H9 (cell line): ENCODE results near the gene ZDHHC1. TPM values are rescaled to one million over a fixed set of nuclear protein-coding genes. Genes with fewer than 3 reads are reported as not detected.

Source experiments
- DNase-seq: peaks from one replicate; pipeline ENCODE4 v3.0.0-alpha.2; 2017
- H2AFZ ChIP-seq: one replicate; pipeline ENCODE4 v1.6.1; 2013; ENCODE audit warnings: mild to moderate bottlenecking, low read length, control low read depth, moderate library complexity
- H2AK5ac ChIP-seq: 2 replicates; pipeline ENCODE4 v1.6.1; 2013; ENCODE audit warnings: low read length, control low read depth, mixed read lengths; ENCODE audit not compliant: insufficient read length
- H2BK120ac ChIP-seq: one replicate; pipeline ENCODE4 v1.6.1; 2013; ENCODE audit warnings: low read depth, mild to moderate bottlenecking, low read length, control low read depth, inconsistent platforms; ENCODE audit not compliant: poor library complexity, severe bottlenecking
- H2BK12ac ChIP-seq: 2 replicates; pipeline ENCODE4 v1.6.1; 2013; ENCODE audit warnings: low read length, control low read depth, mixed read lengths, low read depth; ENCODE audit not compliant: insufficient read length
- H2BK15ac ChIP-seq: 2 replicates; pipeline ENCODE4 v1.6.1; 2013; ENCODE audit warnings: low read depth, low read length, control low read depth
- H2BK20ac ChIP-seq: one replicate; pipeline ENCODE4 v1.6.1; 2013; ENCODE audit warnings: low read depth, mild to moderate bottlenecking, low read length, control low read depth, inconsistent platforms; ENCODE audit not compliant: poor library complexity, severe bottlenecking
- H2BK5ac ChIP-seq: 2 replicates; pipeline ENCODE4 v1.6.1; 2013; ENCODE audit warnings: low read length, control low read depth, mixed read lengths; ENCODE audit not compliant: insufficient read length
- H3K14ac ChIP-seq: 2 replicates; pipeline ENCODE4 v1.6.1; 2013; ENCODE audit warnings: low read length, control low read depth; ENCODE audit not compliant: insufficient read depth
- H3K18ac ChIP-seq: 2 replicates; pipeline ENCODE4 v1.6.1; 2013; ENCODE audit warnings: low read depth, mild to moderate bottlenecking, mixed read lengths, low read length, control low read depth; ENCODE audit not compliant: insufficient read length
- H3K23ac ChIP-seq: 2 replicates; pipeline ENCODE4 v1.6.1; 2013; ENCODE audit warnings: low read length, control low read depth, mixed read lengths, low read depth; ENCODE audit not compliant: insufficient read length
- H3K23me2 ChIP-seq: 2 replicates; pipeline ENCODE4 v1.6.1; 2013; ENCODE audit warnings: low read depth, mild to moderate bottlenecking, mixed read lengths, low read length, control low read depth; ENCODE audit not compliant: insufficient read length, poor library complexity, severe bottlenecking
- H3K27ac ChIP-seq: 2 replicates; pipeline ENCODE4 v1.5.1; 2013; ENCODE audit warnings: low read length, control low read depth, mixed read lengths, low read depth; ENCODE audit not compliant: insufficient read length
- H3K27me3 ChIP-seq: 2 replicates; pipeline ENCODE4 v1.6.1; 2013; ENCODE audit warnings: low read length, control low read depth, inconsistent platforms; ENCODE audit not compliant: insufficient read depth
- H3K4ac ChIP-seq: 2 replicates; pipeline ENCODE4 v1.6.1; 2013; ENCODE audit warnings: low read depth, mild to moderate bottlenecking, control low read depth, inconsistent platforms, low read length, moderate library complexity
- H3K4me1 ChIP-seq: 2 replicates; pipeline ENCODE4 v1.6.1; 2013; ENCODE audit warnings: low read length, control low read depth, inconsistent platforms; ENCODE audit not compliant: insufficient read depth
- H3K4me2 ChIP-seq: 2 replicates; pipeline ENCODE4 v1.6.1; 2013; ENCODE audit warnings: low read length, control low read depth, mixed read lengths; ENCODE audit not compliant: insufficient read length, insufficient read depth
- H3K56ac ChIP-seq: 2 replicates; pipeline ENCODE4 v1.6.1; 2013; ENCODE audit warnings: low read depth, mild to moderate bottlenecking, mixed read lengths, low read length, control low read depth; ENCODE audit not compliant: insufficient read length
- H3K79me1 ChIP-seq: 2 replicates; pipeline ENCODE4 v1.6.1; 2013; ENCODE audit warnings: low read depth, mild to moderate bottlenecking, moderate library complexity, low read length, control low read depth, inconsistent platforms; ENCODE audit not compliant: insufficient read depth, poor library complexity, severe bottlenecking
- H3K79me2 ChIP-seq: 2 replicates; pipeline ENCODE4 v1.6.1; 2013; ENCODE audit warnings: low read length, control low read depth, inconsistent platforms; ENCODE audit not compliant: insufficient read depth
- H3K9ac ChIP-seq: 2 replicates; pipeline ENCODE4 v1.6.1; 2013; ENCODE audit warnings: low read length, control low read depth, mixed read lengths; ENCODE audit not compliant: insufficient read length; ENCODE audit errors: extremely low read depth
- H3K9me3 ChIP-seq: one replicate; pipeline ENCODE4 v1.6.1; 2013; ENCODE audit warnings: low read depth, low read length, inconsistent platforms; ENCODE audit not compliant: control insufficient read depth
- H3T11ph ChIP-seq: one replicate; pipeline ENCODE4 v1.6.1; 2013; ENCODE audit warnings: mild to moderate bottlenecking, low read length, control low read depth, inconsistent platforms
- H4K20me1 ChIP-seq: one replicate; pipeline ENCODE4 v1.6.1; 2013; ENCODE audit not compliant: control insufficient read depth, insufficient read length, insufficient read depth
- H4K5ac ChIP-seq: 2 replicates; pipeline ENCODE4 v1.6.1; 2013; ENCODE audit warnings: low read depth, mild to moderate bottlenecking, mixed read lengths, low read length, control low read depth; ENCODE audit not compliant: insufficient read length
- H4K8ac ChIP-seq: replicated peaks from 2 replicates; pipeline ENCODE4 v1.6.1; 2013; ENCODE audit warnings: low read length, control low read depth, mixed read lengths, low read depth; ENCODE audit not compliant: insufficient read length
- H4K91ac ChIP-seq: 2 replicates; pipeline ENCODE4 v1.6.1; 2013; ENCODE audit warnings: low read depth, mild to moderate bottlenecking, moderate library complexity, mixed read lengths, low read length, control low read depth; ENCODE audit not compliant: insufficient read length
- H3K27ac Mint-ChIP-seq, 3 experiments: 2 replicates in 2 of 3; 3 replicates in 1 of 3; pipeline ENCODE4 v1.8.0; 2020 to 2021; ENCODE audit warnings: mixed read lengths in 3 of 3, mild to moderate bottlenecking in 1 of 3, moderate library complexity in 1 of 3
- H3K27me3 Mint-ChIP-seq: 2 replicates; pipeline ENCODE4 v1.8.0; 2021; ENCODE audit warnings: low read depth, mild to moderate bottlenecking, moderate library complexity, mixed read lengths
- H3K36me3 Mint-ChIP-seq, 3 experiments: 2 replicates in 2 of 3; 3 replicates in 1 of 3; pipeline ENCODE4 v1.8.0; 2020 to 2021; ENCODE audit warnings: low read depth in 3 of 3, mixed read lengths in 3 of 3; ENCODE audit not compliant: insufficient read depth in 1 of 3
- H3K4me1 Mint-ChIP-seq, 2 experiments: 2 replicates each; pipeline ENCODE4 v1.8.0; 2020; ENCODE audit warnings: mixed read lengths in 2 of 2
- H3K4me3 Mint-ChIP-seq, 2 experiments: 2 replicates in 1 of 2; 3 replicates in 1 of 2; pipeline ENCODE4 v1.8.0; 2020 to 2021; ENCODE audit warnings: mild to moderate bottlenecking in 2 of 2, mixed read lengths in 2 of 2, moderate library complexity in 1 of 2
- H3K9me3 Mint-ChIP-seq, 2 experiments: 2 replicates in 1 of 2; 3 replicates in 1 of 2; pipeline ENCODE4 v1.8.0; 2020; ENCODE audit warnings: mild to moderate bottlenecking in 2 of 2, mixed read lengths in 2 of 2, moderate library complexity in 1 of 2
- WGBS: extraction: QIAGEN DNeasy Blood & Tissue Kit; methylation state at CpG from one replicate; pipeline ENCODE4 v1.1.7; 2013; ENCODE audit warnings: missing lambda C conversion rate, low lambda C conversion rate, mixed read lengths; ENCODE audit not compliant: insufficient read length; ENCODE audit errors: extremely low coverage; 5-methylcytosine and 5-hydroxymethylcytosine counted together
- total RNA-seq: library from RNA; stranded (reverse); gene quantifications from 2 replicates; pipeline ENCODE4 v1.2.1, GENCODE V29; 2021
- TF ChIP-seq, protein P1 (sequence below): fragments of 200-600 bp; sonication (generic); conservative IDR thresholded peaks from 3 replicates; pipeline ENCODE4 v1.8.0; 2021; ENCODE audit warnings: antibody characterized with exemption, mild to moderate bottlenecking

Gene ZDHHC1
- total RNA-seq, 1 experiment from 2014 or later = 3.7 TPM

DNA sequence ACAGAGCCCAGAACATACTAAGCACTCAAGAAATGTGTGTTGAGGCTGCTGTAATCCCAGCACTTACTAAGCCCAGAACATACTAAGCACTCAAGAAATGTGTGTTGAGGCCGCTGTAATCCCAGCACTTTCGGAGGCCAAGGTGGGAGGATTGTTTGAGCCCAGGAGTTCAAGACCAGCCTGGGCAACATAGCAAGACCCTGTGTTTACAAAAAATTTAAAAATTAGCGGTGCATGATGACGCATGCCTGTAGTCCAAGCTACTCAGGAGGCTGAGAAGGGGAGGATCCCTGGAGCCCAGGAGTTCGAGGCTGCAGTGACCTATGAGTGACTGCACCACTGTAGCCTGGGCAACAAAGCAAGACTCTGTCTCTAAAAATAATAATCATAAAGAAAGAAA is 6.7 kb upstream of the ZDHHC1 start:
- H2BK5ac ChIP-seq = no peak overlapping the region
- H3K79me2 ChIP-seq = no peaks in the 10 kb centered on the region
- no peak overlapping the region for H2AFZ ChIP-seq
- H3K4me3 Mint-ChIP-seq = no peak overlapping the region
- H4K5ac ChIP-seq = no peak overlapping the region
- no peak overlapping the region for H3K56ac ChIP-seq
- no peak overlapping the region for H2BK120ac ChIP-seq
- no peak overlapping the region for H2AK5ac ChIP-seq
- H2BK12ac ChIP-seq = no peak overlapping the region
- H3K4me2 ChIP-seq = no peak overlapping the region
- H3K27me3 Mint-ChIP-seq = peaks cover under 1% of the 10 kb centered on the region; the same call in 1 of the 2 replicates
- peaks cover 57 to 63% of the 10 kb centered on the region in 2 experiments for H3K4me1 Mint-ChIP-seq
- H4K8ac ChIP-seq = no peak overlapping the region
- no peak overlapping the region for H3K9ac ChIP-seq
- H4K91ac ChIP-seq = no peak overlapping the region
- H3K14ac ChIP-seq = no peak overlapping the region
- no peak overlapping the region for H3K23ac ChIP-seq
- H3K9me3 Mint-ChIP-seq = peaks cover 2 to 5% of the 10 kb centered on the region in 2 experiments; a peak in 3 of 5 replicates
- H3K79me1 ChIP-seq = no peaks in the 10 kb centered on the region
- peaks cover 0 to 4% (median 2%) of the 10 kb centered on the region in 3 experiments; a peak in 1 of 7 replicates for H3K36me3 Mint-ChIP-seq
- H3K23me2 ChIP-seq = no peaks in the 10 kb centered on the region
- no peak overlapping the region for H3K18ac ChIP-seq
- peaks cover 26% of the 10 kb centered on the region for H3K4me1 ChIP-seq
- H2BK20ac ChIP-seq = no peak overlapping the region
- no CpG with 5 or more reads among the region's 5 CpGs for WGBS
- H3K27me3 ChIP-seq = no peaks in the 10 kb centered on the region; the same call in 1 of the 2 replicates
- H3T11ph ChIP-seq = no peak overlapping the region
- H3K9me3 ChIP-seq = no peaks in the 10 kb centered on the region
- no peak overlapping the region for H3K27ac ChIP-seq
- H3K4ac ChIP-seq = no peak overlapping the region
- TF ChIP-seq, protein P1, sequence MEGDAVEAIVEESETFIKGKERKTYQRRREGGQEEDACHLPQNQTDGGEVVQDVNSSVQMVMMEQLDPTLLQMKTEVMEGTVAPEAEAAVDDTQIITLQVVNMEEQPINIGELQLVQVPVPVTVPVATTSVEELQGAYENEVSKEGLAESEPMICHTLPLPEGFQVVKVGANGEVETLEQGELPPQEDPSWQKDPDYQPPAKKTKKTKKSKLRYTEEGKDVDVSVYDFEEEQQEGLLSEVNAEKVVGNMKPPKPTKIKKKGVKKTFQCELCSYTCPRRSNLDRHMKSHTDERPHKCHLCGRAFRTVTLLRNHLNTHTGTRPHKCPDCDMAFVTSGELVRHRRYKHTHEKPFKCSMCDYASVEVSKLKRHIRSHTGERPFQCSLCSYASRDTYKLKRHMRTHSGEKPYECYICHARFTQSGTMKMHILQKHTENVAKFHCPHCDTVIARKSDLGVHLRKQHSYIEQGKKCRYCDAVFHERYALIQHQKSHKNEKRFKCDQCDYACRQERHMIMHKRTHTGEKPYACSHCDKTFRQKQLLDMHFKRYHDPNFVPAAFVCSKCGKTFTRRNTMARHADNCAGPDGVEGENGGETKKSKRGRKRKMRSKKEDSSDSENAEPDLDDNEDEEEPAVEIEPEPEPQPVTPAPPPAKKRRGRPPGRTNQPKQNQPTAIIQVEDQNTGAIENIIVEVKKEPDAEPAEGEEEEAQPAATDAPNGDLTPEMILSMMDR = no peak
- no peak for DNase-seq
- H3K27ac Mint-ChIP-seq = no peak overlapping the region; a peak in 2 of 7 replicates
- no peaks in the 10 kb centered on the region for H4K20me1 ChIP-seq
- no peak overlapping the region for H2BK15ac ChIP-seq
